ENCODE data around the gene AP5S1. TPM values are rescaled to one million over a fixed set of nuclear protein-coding genes. Genes with fewer than 3 reads are reported as not detected.

The AP5S1 gene
- polyA plus RNA-seq: 3.6 and 9.7 TPM in 2 replicates

GRCh38 chr20:3820048-3820900 is at the start of gene AP5S1:
AP5S1 (plus strand) TSS chr20:3820547; CDS start chr20:3822118, 1,571 bp downstream.

GRCh38 chr20:3781153-3781910 is 39.0 kb upstream of the AP5S1 start, which contains the start of gene SPEF1:
SPEF1 (minus strand) TSS chr20:3781448; CDS start chr20:3781287, 161 bp downstream.

GRCh38 chr20:3786665-3787323 is 33.6 kb upstream of the AP5S1 start, which contains the start of gene CENPB:
CENPB (minus strand) TSS chr20:3786740; CDS start chr20:3786483, 257 bp downstream.

GRCh38 chr20:3795511-3796468 is 24.6 kb upstream of the AP5S1 start, which contains the start of gene CDC25B:
CDC25B (plus strand) TSS chr20:3796310; CDS start chr20:3796532, 222 bp downstream.

GRCh38 chr20:3846740-3847428 is 26.5 kb downstream of the AP5S1 start, which contains the start of gene MAVS:
MAVS (plus strand) TSS chr20:3846834; CDS start chr20:3854625, 7,791 bp downstream.

Other genes starting within 250 kb of the AP5S1 start
- not detected in 2 replicates for gene GFRA4, start 157.1 kb upstream of the AP5S1 start, polyA plus RNA-seq
- 1.1 TPM in 1 of 2 replicates, not detected in the other for gene ADAM33, start 138.5 kb upstream of the AP5S1 start, polyA plus RNA-seq
- gene SIGLEC1, start 107.9 kb upstream of the AP5S1 start, polyA plus RNA-seq: not detected in 2 replicates
- gene HSPA12B, start 87.9 kb upstream of the AP5S1 start, polyA plus RNA-seq: 0.35 TPM in 1 of 2 replicates, not detected in the other
- 18.4 and 20.6 TPM in 2 replicates for gene ADISSP, start 52.8 kb upstream of the AP5S1 start, polyA plus RNA-seq
- gene SPEF1, start 39.1 kb upstream of the AP5S1 start, polyA plus RNA-seq: 0.20 TPM in 1 of 2 replicates, not detected in the other
- gene CENPB, start 33.8 kb upstream of the AP5S1 start, polyA plus RNA-seq: 0.35 and 1.9 TPM in 2 replicates
- 3.3 and 3.7 TPM in 2 replicates for gene CDC25B, start 24.2 kb upstream of the AP5S1 start, polyA plus RNA-seq
- 0.88 and 1.1 TPM in 2 replicates for gene MAVS, start 26.3 kb downstream of the AP5S1 start, polyA plus RNA-seq
- gene PANK2, start 68.8 kb downstream of the AP5S1 start, polyA plus RNA-seq: 25.8 and 49.7 TPM in 2 replicates
- gene RNF24, start 195.0 kb downstream of the AP5S1 start, polyA plus RNA-seq: 5.0 and 5.7 TPM in 2 replicates

Data from Purkinje cell (primary cell).